Measurements from ENCODE around the gene FGFR4.
"Not testable (repeated sequence)": the region's sequence is repeated elsewhere in the genome, so short reads cannot be mapped to it uniquely, and the experiment has no call there.

The FGFR4 gene

GRCh38 chr5:177086654-177087397 is at the start of gene FGFR4:
Gene FGFR4, plus strand, starts transcription at chr5:177086915. Its CDS starts 2,688 bp downstream, at chr5:177089603.
- in situ Hi-C loops (cut with HindIII; ENCODE audit: low sequenced_read_pairs), result no loop called here

GRCh38 chr5:177036921-177037320 is 49.8 kb upstream of the FGFR4 start:
- in situ Hi-C loops (cut with HindIII; ENCODE audit: low sequenced_read_pairs), result no loop called here

GRCh38 chr5:177040814-177041420 is 45.8 kb upstream of the FGFR4 start:
- in situ Hi-C loops (cut with HindIII; ENCODE audit: low sequenced_read_pairs), result no loop called here

GRCh38 chr5:177041936-177042335 is 44.8 kb upstream of the FGFR4 start:
- in situ Hi-C loops (cut with HindIII; ENCODE audit: low sequenced_read_pairs), result no loop called here

- in situ Hi-C loops (cut with HindIII; ENCODE audit: low sequenced_read_pairs), result no loop called here
Observed at GRCh38 chr5:177043114-177043513, 43.6 kb upstream of the FGFR4 start.

- in situ Hi-C loops (cut with HindIII; ENCODE audit: low sequenced_read_pairs), result no loop called here
Observed at GRCh38 chr5:177043958-177044357, 42.8 kb upstream of the FGFR4 start.

- in situ Hi-C loops (cut with HindIII; ENCODE audit: low sequenced_read_pairs), result no loop called here
Observed at GRCh38 chr5:177044641-177045040, 42.1 kb upstream of the FGFR4 start.

GRCh38 chr5:177045631-177046030 is 41.1 kb upstream of the FGFR4 start:
- in situ Hi-C loops (cut with HindIII; ENCODE audit: low sequenced_read_pairs), result no loop called here

- in situ Hi-C loops (cut with HindIII; ENCODE audit: low sequenced_read_pairs), result not testable (repeated sequence)
Observed at GRCh38 chr5:177048531-177048930, 38.2 kb upstream of the FGFR4 start.

- in situ Hi-C loops (cut with HindIII; ENCODE audit: low sequenced_read_pairs), result no loop called here
Observed at GRCh38 chr5:177049285-177049684, 37.4 kb upstream of the FGFR4 start.

GRCh38 chr5:177064500-177065277 is 22.0 kb upstream of the FGFR4 start:
- in situ Hi-C loops (cut with HindIII; ENCODE audit: low sequenced_read_pairs), result no loop called here

GRCh38 chr5:177065491-177065890 is 21.2 kb upstream of the FGFR4 start:
- in situ Hi-C loops (cut with HindIII; ENCODE audit: low sequenced_read_pairs), result no loop called here

GRCh38 chr5:177066224-177066623 is 20.5 kb upstream of the FGFR4 start:
- in situ Hi-C loops (cut with HindIII; ENCODE audit: low sequenced_read_pairs), result no loop called here

GRCh38 chr5:177067503-177067902 is 19.2 kb upstream of the FGFR4 start:
- in situ Hi-C loops (cut with HindIII; ENCODE audit: low sequenced_read_pairs), result no loop called here

- in situ Hi-C loops (cut with HindIII; ENCODE audit: low sequenced_read_pairs), result no loop called here
Observed at GRCh38 chr5:177070536-177071191, 16.1 kb upstream of the FGFR4 start.

GRCh38 chr5:177071666-177072385 is 14.9 kb upstream of the FGFR4 start:
- in situ Hi-C loops (cut with HindIII; ENCODE audit: low sequenced_read_pairs), result no loop called here

- in situ Hi-C loops (cut with HindIII; ENCODE audit: low sequenced_read_pairs), result no loop called here
Observed at GRCh38 chr5:177077335-177077734, 9.4 kb upstream of the FGFR4 start.

GRCh38 chr5:177079606-177080005 is 7.1 kb upstream of the FGFR4 start:
- in situ Hi-C loops (cut with HindIII; ENCODE audit: low sequenced_read_pairs), result no loop called here

GRCh38 chr5:177080265-177080664 is 6.5 kb upstream of the FGFR4 start:
- in situ Hi-C loops (cut with HindIII; ENCODE audit: low sequenced_read_pairs), result no loop called here

GRCh38 chr5:177081859-177082258 is 4.9 kb upstream of the FGFR4 start:
- in situ Hi-C loops (cut with HindIII; ENCODE audit: low sequenced_read_pairs), result no loop called here

GRCh38 chr5:177083357-177083756 is 3.4 kb upstream of the FGFR4 start:
- in situ Hi-C loops (cut with HindIII; ENCODE audit: low sequenced_read_pairs), result no loop called here

Measured in DLD1 (cell line).